HG02973 (cell line): Measurements from ENCODE around the gene ATG16L1.

Experiments used
- ATAC-seq: cut with Tn5 transposase; IDR thresholded peaks from one replicate; pipeline ENCODE4 v1.9.1; 2021; ENCODE audit warnings: moderate library complexity; ENCODE audit not compliant: unreplicated experiment

The ATG16L1 gene

DNA sequence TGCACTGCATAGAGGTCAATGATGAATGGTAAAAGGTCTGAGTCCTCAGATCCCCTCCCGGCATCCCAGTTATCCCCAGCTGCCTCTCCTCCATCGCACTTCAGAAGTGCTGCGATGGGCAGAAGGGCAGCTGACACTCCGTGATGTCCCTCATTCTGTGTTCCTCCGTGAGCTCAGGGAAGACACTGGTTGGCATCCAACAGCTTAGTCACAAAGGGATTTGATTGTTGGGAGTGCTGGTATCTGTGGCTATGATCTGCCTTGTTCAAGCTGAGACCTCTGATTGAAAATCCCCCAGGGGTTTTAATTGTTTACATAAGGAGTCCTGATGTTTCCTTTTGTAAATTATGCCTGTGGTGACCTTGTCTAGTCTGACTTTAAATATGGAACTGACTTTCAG lies 37.2 kb downstream of the ATG16L1 start:
- no peak for ATAC-seq

DNA sequence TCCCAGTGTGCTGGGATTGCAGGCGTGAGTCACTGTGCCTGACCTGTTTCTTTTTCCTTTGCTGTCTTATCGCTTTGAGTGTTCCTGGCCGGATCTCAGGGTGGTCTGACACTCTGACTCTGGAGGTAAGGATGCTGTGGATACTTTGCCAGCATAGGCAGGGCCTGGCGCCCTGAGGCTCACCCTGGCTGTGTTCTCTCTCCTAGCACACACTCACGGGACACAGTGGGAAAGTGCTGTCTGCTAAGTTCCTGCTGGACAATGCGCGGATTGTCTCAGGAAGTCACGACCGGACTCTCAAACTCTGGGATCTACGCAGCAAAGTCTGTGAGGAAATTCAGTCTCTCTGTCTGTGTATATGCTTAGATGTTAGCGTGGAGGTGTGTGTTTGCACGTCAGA lies 38.2 kb downstream of the ATG16L1 start:
- no peak for ATAC-seq

DNA sequence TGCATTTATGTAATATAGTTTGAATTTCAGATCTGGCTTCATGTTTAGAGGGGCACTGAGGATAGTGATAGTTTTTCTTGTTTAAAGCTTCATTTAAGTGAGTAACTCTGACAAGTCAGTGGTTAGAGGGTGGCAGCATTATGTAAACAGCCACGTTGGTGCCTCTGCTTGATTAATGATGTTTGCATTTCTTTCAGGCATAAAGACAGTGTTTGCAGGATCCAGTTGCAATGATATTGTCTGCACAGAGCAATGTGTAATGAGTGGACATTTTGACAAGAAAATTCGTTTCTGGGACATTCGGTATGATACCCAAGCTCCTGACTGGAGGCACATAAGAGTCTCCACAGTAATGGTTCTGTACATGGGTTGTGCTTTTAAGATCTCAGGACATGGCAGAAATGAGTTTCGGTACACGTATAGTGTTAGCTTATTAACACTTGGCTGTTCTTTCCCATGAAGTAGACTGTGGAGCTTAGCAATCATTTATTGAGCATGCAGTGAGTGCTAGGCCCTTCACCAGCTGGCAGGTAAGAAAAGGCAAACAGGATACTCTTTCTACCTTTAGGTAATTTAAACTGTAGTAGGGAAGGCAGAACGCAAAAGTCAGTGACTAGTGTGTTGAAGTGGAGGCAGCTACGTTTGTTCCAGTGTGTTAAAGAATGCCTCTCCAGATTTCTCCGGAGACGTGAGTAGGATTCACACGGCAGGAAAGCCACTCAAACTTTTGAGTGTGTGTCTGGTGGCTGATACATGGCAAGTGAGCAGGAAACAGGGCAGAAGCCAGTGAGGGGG lies 38.8 kb downstream of the ATG16L1 start:
- no peak for ATAC-seq

DNA sequence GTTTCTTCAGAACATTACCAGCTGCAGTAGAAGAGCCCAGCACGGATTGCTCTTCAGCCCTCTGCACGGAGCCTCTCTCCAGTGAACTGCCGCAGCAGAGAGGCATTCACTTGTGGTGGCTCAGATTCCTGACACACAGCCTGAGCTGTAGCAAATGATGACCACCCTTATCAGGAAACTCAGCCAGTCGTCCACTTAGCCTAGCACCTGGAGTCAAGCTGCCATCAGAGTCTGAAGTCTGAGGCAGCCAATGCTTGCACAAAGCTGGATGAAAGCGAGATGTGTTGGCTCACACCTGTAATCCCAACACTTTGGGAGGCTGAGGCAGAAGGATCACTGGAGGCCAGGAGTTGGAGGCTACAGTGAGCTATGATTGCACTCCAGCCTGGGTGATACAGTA lies 44.4 kb downstream of the ATG16L1 start:
- no peak for ATAC-seq

DNA sequence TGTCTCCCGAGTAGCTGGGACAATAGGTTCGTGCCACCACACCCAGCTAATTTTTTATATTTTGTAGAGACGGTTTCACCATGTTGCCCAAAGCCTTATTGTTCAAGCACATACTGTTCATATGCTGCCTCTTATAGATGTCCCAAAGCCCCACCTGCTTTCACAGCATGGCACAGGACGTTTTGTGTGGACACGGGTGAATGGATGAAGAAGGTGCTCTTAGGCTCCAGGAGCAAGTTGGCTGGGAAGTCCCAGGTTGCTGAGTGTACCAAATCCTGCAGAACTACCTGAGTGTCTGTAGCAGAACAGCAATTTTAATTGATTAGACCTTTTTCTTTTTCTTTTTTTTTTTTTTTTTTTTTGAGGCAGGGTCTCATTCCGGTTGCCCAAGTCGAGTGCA lies 45.6 kb downstream of the ATG16L1 start:
- ATAC-seq, result no peak

DNA sequence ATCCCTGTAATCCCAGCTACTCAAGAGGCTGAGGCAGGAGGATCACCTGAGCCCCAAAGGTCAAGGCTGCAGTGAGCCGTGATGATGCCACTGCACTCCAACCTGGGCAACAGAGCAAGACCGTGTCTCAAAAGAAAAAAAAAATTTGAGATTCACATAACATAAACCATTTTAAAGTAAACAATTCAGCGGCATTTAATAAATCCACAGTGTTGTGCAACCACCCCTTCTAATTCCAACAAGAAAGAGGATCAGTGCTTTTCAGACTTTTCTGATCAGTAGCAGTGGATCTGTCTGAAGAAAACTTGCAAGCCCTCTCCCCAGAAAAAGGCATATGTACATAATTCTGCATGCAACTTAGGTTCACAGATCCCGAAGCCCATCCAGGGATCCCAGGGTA lies 48.9 kb downstream of the ATG16L1 start:
- no peak for ATAC-seq

DNA sequence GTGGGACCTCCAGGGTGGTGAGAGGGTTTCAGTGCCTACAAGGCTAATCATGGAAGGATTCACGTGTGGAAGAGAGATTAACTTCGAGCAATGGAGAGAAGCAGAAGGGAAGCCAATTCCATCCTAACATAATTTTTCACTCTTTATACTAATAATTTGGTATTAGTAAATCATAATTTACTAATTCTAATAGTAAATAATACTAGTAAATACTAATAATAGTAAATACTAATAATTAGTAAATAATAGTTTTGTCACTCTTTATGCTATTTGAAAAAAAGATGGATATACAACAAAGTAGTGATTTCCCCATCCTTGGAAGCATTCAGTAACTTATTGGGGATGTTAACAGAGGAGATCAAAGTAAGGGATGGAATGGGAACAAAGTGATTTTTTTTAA lies 49.8 kb downstream of the ATG16L1 start:
- ATAC-seq, result no peak

DNA sequence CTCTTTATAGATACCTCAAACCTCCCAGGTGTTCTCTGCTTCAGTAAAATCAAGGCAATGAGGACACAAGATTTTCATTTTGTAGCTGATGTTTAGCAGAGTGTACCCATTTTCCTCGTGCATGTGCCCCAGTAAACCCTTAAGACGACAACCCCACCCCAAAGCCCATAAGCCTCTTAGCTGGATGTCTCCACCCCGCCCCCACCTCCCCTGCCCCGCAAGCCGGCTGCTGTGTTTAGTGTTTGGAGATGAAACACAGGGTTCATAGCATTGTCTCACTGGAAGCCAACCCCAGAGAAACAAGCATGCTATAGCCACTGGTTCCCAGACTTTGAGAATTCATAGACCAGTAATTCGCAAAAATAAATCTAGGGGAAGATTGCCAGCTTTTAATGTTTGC lies 50.3 kb downstream of the ATG16L1 start:
- ATAC-seq, result no peak

DNA sequence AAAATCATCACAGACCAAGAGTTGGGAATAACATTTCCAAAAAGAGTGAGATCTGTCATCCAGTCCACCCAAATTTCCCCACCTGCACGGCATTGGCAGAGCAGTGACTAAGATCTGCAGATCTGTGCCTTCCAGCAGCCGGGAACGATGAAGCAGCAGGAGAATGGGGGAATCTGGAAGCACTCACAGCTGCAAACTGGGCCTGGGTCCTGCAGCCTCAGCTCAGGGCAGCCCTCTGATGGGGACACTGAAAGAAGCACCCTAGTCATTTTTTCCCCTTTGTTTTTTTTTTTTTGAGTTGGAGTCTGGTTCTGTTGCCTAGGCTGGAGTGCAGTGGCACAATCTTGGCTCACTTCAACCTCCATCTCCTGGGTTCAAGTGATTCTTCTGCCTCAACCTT lies 51.8 kb downstream of the ATG16L1 start:
- ATAC-seq, result no peak

DNA sequence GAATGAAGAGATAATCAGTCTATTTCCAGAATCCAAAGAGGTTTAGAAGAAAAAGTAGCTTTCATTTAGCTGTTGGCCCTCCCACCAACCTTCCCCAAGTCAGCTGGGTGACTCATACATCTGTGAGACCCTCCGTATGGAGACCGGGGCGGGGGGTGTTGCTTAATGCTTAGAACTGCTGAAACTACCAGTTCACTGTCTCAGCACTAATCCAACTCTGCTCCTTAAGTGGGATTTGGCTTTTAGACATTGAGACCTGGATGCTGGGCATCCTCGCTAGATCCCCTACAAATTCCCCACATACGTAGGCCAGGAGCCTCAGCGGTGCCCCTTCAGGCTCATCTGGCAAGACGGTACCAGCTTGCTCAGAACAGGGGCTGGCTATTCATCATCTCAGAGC lies 56.1 kb downstream of the ATG16L1 start, which contains the start of gene SAG:
Gene SAG (plus strand): TSS at position 252 of the 400 bp plus-strand sequence. CDS start 1,374 bp downstream, outside the sequence.
- ATAC-seq, result no peak

DNA sequence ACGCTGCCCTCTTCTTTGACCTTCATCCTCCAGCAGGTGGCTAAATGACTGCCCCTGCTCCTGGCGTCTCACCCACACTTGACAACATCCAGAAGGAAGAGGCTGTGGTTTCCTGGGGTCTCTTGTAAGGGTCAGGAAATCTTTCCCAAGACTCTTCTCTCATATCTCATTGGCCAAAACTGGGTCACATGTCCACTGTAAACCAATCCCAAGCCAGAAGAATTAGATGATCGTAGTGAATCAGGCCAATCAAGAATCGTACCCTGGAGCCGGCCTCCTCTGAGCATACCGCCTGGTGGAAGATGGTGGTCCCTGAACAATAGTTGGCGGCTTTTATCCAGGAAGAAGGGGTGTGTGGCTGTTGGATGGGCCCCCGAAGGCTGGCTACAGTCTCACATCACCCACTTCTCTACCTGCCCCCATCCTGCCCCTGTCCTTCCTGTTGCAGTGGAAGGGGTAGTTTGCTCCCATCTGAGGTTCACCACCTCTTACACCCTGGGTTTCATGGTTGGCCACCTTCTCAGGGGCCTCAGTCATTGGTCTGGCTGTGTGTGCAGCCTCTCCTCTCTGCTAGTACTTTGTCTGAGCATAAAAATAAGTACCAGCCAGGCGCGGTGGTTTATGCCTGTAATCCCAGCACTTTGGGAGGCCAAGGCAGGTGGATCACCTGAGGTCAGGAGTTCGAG lies 59.9 kb downstream of the ATG16L1 start:
- no peak for ATAC-seq

DNA sequence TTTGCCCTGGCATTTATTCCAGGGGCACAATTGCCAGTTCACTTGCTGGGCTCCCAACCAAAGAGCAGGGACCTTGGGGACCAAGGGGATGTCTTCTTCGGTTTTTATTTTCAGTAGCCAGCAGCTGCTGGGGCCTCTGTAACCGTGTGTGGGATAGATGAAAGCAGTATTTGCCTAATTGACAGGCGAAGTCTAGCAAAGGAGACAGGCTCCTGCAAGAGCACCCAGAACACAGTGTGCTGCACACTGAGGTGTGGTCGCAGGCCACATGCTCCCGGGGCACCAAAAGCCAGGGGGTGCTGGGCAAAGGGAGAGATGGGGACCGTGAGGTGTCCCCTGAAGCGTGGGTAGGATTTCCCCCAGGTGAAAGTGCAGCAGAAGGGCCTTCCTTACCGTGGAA lies 61.4 kb downstream of the ATG16L1 start:
- no peak for ATAC-seq

DNA sequence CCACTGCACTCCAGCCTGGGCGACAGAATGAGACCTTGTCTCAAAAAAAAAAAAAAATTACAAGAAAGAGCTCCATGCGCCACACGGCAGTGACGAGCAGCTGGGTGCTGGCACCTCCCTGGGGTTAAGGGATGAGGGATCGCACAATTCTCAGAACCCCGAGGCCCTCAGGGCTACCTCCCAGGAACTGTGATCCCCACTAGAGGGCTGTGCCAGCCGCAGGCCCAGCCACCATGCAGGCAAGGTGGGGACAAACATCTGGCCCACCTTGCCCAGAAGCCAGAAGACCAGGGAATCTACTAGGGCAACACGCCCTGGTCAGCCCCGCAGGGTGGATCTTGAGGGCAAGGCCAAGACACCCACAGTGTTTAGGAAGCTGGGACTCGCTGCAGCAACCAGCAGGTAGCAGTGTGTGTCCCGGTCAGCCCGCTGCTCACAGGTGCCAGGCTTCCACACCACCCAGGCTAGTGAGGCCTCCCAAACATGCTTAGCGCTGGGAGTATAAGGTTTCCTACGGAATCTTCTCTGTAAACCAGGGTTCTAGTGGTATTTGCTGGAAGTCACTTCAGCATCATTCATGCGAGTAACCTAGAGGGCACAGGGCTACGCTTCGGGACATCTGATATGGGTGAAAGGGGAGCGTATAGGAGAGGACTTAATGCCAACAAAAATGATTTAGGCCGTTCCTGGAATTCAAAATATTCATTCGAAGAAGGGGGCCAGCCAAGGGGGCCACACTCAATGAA lies 62.9 kb downstream of the ATG16L1 start:
- no peak for ATAC-seq

DNA sequence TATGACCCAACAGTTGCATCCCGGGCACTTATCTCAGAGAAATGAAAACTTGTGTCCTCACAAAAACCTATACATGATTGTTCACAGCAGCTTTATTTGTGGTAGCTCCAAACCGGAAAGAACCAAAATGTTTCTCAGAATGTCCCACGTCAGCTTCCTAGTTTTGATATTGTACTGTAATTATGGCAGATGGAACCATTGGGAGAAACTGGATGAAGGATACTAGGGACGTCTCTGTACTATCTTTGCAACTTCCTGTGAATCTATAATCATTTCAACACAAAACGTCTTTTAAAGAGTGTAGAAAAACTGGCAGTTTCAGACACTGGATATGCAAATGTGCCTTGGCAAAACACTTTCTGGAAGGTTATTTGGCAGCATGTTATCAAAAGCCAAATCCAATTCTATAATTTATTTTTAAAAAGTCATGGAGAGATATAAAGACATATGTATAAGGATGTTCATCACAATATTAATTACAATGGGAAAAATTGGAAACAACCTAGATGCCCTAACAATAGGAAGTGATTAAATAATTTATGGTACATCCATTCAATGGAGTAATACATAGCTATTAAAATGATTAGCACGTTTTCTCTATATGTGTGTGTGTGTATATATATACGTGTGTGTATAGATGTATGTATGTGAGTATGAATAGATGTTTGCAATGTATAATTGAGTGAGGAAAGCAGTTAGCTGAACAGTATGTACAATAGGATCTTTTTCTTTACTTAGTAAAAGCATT lies 65.9 kb downstream of the ATG16L1 start:
- no peak for ATAC-seq

DNA sequence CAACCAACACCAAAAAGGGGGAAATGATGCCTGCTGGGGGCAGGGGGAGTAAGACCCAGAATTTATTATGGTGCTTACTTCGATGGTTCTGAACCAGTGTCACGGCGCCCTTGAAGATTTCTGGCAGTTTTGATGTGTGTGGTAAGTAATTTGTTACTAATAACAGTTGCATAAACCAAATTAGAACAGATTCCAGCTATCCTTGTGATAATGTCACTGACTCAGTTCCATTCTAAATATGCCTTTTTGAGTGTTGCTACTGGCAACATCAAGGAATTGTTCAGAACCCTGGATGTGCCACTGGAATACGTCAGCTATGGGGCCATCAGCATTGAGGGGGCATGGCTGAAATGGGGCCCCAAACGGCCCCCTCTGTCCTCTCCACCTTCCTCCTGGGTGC lies 67.8 kb downstream of the ATG16L1 start:
- ATAC-seq, result no peak

DNA sequence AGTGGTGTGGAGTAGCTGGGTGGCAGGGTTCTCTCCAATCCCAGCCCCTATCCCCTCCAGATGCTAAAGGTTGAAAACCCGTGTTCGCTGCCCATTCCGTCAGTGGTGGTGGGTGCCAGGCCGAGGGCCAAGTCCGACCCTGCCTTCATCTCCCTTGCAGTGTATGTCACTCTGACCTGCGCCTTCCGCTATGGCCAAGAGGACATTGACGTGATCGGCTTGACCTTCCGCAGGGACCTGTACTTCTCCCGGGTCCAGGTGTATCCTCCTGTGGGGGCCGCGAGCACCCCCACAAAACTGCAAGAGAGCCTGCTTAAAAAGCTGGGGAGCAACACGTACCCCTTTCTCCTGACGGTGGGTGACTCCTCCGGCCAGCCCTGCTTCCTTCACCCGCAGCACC lies 69.0 kb downstream of the ATG16L1 start:
- ATAC-seq, result no peak

DNA sequence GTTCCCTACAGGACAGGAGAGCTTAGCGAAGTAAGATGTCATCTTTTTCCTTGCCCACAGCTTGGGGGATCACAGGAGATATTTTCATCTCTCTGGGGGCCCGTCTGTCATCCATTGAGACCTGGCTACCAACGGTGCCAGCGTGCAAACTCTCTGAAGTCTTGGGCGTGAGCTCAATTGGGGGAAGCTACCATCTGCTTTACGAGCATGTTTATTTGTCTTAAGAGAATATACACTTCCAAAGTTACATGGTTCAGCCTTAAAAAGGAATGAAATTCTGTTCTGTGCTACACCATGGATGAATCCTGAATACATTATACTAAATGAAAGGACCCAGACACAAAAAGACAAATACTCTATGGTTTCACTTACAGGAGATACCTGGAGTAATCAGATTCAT lies 69.7 kb downstream of the ATG16L1 start:
- no peak for ATAC-seq

DNA sequence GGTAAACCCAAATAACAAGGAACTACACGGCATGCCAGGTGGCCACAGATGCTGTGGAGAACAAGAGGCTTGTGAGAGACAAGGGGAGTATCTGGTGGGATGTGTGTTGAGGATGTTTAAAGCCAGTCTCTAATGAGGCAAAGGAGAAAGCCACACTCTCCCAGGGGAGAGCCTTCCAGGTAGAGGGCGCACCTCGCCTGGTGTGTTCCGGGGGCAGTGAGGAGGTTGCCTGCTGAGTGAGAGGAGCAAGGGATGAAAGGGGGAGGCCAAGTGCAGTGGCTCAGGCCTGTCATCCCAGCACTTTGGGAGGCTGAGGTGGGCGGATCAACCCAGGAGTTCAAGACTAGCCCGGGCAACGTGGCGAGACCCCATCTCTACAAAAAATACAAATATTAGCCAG lies 72.4 kb downstream of the ATG16L1 start:
- ATAC-seq, result no peak

DNA sequence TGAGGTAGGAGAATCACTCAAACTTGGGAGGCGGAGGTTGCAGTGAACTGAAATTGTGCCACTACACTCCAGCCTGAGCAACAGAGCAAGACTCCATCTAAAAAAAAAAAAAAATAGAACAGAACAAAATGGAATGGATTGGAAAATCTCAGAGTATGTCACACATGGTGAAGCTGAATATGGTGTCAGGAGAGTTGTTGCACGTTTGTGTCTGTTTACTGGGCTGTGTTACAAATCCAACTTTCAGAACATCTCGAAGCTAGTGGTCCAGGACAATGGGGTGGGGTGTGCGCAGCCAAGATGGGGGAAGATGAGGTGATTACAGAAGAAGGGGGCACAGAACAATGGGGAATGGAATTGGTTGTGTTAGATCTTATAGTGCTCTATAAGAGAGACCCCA lies 73.8 kb downstream of the ATG16L1 start:
- ATAC-seq, result no peak

DNA sequence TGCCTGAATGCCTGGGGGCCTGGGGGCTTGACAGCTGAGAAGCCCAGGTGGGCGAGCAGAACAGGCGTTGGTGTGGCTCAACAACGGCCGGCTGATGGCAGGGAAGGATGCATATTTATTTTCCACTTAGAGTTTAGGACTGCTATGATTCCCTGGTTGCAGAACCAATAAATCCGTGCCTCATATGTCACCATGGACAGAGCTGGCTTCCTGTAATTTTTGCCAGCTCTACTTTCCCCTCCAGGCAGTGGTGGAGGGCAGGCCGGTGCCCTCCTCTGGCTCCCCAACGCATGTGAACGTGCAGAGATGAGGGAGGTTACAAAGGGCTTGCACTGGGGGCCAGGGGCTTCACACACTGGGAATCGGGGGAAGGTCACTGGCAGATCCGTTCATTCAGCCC lies 74.3 kb downstream of the ATG16L1 start:
- no peak for ATAC-seq

DNA sequence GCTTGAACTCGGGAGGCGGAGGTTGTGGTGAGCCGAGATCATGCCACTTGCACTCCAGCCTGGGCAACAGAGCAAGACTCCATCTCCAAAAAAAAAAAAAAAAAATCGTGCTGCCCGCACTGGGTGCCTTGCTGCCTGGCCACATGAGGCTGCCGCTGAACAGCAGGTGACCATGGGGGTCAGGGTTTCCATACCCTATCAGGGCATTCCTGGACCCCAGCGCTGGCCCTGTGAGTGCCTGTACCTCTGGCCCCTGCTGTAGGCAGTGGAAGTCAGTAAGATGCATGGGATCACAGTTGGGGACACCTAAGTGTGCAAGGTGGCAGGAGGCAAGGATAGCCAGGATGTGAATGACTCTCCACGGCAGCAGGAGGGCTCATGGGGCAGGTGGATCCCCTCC lies 75.0 kb downstream of the ATG16L1 start:
- ATAC-seq, result no peak
